Omental fat pad (tissue), 4 donors: Measurements from ENCODE around the gene LOXL4. TPM values are rescaled to one million over a fixed set of nuclear protein-coding genes. Genes with fewer than 3 reads are reported as not detected.
"Not testable (repeated sequence)": the region's sequence is repeated elsewhere in the genome, so short reads cannot be mapped to it uniquely, and the experiment has no call there.

Experiments
- ATAC-seq: fragments of 150-250 bp; one replicate; pipeline ENCODE4 v1.9.1; 2016; ENCODE audit warnings: mild to moderate bottlenecking, moderate library complexity; ENCODE audit not compliant: low FRiP score
- DNase-seq: peaks from one replicate; pipeline ENCODE4 v3.0.0-alpha.2; 2019; ENCODE audit warnings: low spot score
- CTCF ChIP-seq, 3 donors: fragments of 450-650 bp; IDR thresholded peaks; one replicate each; pipeline ENCODE4 v1.5.1; 2016 to 2017; ENCODE audit warnings: antibody characterized with exemption in 3 of 3, mild to moderate bottlenecking in 3 of 3, moderate library complexity in 2 of 3
- total RNA-seq, 4 donors: library from RNA; depleted of rRNA; stranded (reverse); fragments of >200 nt; gene quantifications; one replicate each; pipeline ENCODE4 v1.1.0, GENCODE V29; 2016

The LOXL4 gene
- total RNA-seq, 4 donors from 2014 or later = 3.3 to 13.0 (median 7.0) TPM

GRCh38 chr10:98235846-98236245 lies 32.1 kb downstream of the LOXL4 start:
- DNase-seq = no peak
- TF ChIP-seq CTCF (IDR thresholded peaks at IDR 0.05) = no peak
- ATAC-seq = no peak

- no peak for TF ChIP-seq CTCF (IDR thresholded peaks at IDR 0.05)
- DNase-seq = no peak
- no peak for ATAC-seq
Observed at GRCh38 chr10:98231417-98231816, 36.6 kb downstream of the LOXL4 start.

- not testable (repeated sequence) for ATAC-seq, DNase-seq
Observed at GRCh38 chr10:98228266-98228665, 39.7 kb downstream of the LOXL4 start.

GRCh38 chr10:98227713-98228112 lies 40.3 kb downstream of the LOXL4 start:
- ATAC-seq, DNase-seq: not testable (repeated sequence)

GRCh38 chr10:98226508-98227144 lies 41.4 kb downstream of the LOXL4 start:
- no peak for TF ChIP-seq CTCF (IDR thresholded peaks at IDR 0.05)
- no peak for ATAC-seq
- DNase-seq = no peak

GRCh38 chr10:98224996-98225395 lies 43.0 kb downstream of the LOXL4 start:
- DNase-seq (no peak), ATAC-seq (no peak)
- no peak for TF ChIP-seq CTCF (IDR thresholded peaks at IDR 0.05)

- DNase-seq (no peak), ATAC-seq (no peak)
- no peak for TF ChIP-seq CTCF (IDR thresholded peaks at IDR 0.05)
Observed at GRCh38 chr10:98224509-98224908, 43.5 kb downstream of the LOXL4 start.

GRCh38 chr10:98223874-98224273 lies 44.1 kb downstream of the LOXL4 start:
- DNase-seq = no peak
- no peak for ATAC-seq
- no peak for TF ChIP-seq CTCF (IDR thresholded peaks at IDR 0.05)
